ENCODE measurements around the gene LDB2.

LDB2 gene

GRCh38 chr4:16794816-16795445, 103.5 kb downstream of the LDB2 start:
- peak; percentile 68 for DNase-seq (ENCODE audit: low read depth in 2 of 2)
- TF ChIP-seq, protein P1, sequence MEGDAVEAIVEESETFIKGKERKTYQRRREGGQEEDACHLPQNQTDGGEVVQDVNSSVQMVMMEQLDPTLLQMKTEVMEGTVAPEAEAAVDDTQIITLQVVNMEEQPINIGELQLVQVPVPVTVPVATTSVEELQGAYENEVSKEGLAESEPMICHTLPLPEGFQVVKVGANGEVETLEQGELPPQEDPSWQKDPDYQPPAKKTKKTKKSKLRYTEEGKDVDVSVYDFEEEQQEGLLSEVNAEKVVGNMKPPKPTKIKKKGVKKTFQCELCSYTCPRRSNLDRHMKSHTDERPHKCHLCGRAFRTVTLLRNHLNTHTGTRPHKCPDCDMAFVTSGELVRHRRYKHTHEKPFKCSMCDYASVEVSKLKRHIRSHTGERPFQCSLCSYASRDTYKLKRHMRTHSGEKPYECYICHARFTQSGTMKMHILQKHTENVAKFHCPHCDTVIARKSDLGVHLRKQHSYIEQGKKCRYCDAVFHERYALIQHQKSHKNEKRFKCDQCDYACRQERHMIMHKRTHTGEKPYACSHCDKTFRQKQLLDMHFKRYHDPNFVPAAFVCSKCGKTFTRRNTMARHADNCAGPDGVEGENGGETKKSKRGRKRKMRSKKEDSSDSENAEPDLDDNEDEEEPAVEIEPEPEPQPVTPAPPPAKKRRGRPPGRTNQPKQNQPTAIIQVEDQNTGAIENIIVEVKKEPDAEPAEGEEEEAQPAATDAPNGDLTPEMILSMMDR (IDR thresholded peaks at IDR 0.05; ENCODE audit: low read depth, low read length) = peak; percentile 88
- H3K4me3 ChIP-seq (replicated peaks in 1 of 2; ENCODE audit: low read depth in 2 of 2, low read length in 2 of 2) = no peak overlapping the region

DNA sequence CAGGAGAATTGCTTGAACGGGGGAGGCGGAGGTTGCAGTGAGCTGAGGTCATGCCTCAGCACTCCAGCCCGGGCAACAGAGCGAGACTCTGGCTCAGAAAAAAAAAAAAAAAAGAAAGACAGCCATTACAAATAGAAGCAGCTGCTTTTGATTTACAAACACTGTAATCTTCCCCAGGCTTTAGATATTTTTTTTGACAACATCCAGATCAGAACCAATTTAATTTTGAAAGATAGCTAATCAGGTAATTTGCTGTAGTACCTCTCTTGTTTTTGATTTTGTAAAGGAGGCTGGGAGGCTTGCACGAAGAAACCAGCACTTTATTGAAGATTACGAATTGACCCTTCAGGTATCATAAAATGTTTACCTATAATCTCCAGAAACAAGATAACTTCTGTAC, 107.0 kb downstream of the LDB2 start:
- no peak for DNase-seq (ENCODE audit: low read depth in 2 of 2)
- no peak overlapping the region for H3K4me3 ChIP-seq (replicated peaks in 1 of 2; ENCODE audit: low read depth in 2 of 2, low read length in 2 of 2)
- TF ChIP-seq, protein P1 (IDR thresholded peaks at IDR 0.05; ENCODE audit: low read depth, low read length) = no peak

GRCh38 chr4:16790508-16790907, 107.9 kb downstream of the LDB2 start:
- TF ChIP-seq, protein P1 (IDR thresholded peaks at IDR 0.05; ENCODE audit: low read depth, low read length) = no peak
- H3K4me3 ChIP-seq (replicated peaks in 1 of 2; ENCODE audit: low read depth in 2 of 2, low read length in 2 of 2) = no peak overlapping the region
- no peak for DNase-seq (ENCODE audit: low read depth in 2 of 2)

GRCh38 chr4:16788868-16789267, 109.6 kb downstream of the LDB2 start:
- no peak overlapping the region for H3K4me3 ChIP-seq (replicated peaks in 1 of 2; ENCODE audit: low read depth in 2 of 2, low read length in 2 of 2)
- DNase-seq (ENCODE audit: low read depth in 2 of 2) = no peak
- TF ChIP-seq, protein P1 (IDR thresholded peaks at IDR 0.05; ENCODE audit: low read depth, low read length) = no peak

DNA sequence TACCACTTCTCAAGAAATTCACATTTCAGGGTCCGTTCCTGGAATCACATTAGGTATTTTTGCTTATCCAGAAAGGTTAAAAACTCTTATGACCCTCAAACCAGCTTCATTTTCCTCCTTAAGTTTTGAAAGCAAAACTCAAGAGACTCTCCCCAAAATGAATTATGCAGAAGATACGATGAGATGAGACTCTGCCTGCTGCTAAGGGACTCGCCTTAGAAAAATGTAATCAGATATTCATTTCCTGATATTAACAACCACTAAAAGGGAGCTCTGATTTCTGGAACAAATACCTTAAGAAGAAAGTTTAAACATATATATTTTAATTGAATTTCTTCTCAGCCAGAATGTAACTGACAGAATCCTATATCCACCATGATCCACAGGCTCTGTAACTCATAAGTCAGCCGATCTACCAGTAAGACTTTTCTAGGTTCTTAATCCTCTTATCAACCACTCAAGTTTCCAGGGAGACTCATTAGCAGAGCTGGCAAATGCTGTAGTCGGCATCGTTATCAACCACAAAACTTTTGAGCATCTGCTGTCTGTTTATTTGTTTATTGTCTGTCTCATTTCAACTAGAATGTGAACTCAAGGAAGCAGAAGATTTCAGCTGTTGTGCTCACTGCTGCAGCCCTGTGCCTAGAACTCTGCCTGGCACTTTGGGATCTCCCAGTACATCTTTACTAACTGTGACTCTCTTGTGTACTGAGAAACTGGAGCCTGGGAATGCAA, 112.5 kb downstream of the LDB2 start:
- peak in 1 of 2 donors; percentile 32 for DNase-seq (ENCODE audit: low read depth in 2 of 2)
- no peak overlapping the region for H3K4me3 ChIP-seq (replicated peaks in 1 of 2; ENCODE audit: low read depth in 2 of 2, low read length in 2 of 2)
- TF ChIP-seq, protein P1 (IDR thresholded peaks at IDR 0.05; ENCODE audit: low read depth, low read length) = no peak

DNA sequence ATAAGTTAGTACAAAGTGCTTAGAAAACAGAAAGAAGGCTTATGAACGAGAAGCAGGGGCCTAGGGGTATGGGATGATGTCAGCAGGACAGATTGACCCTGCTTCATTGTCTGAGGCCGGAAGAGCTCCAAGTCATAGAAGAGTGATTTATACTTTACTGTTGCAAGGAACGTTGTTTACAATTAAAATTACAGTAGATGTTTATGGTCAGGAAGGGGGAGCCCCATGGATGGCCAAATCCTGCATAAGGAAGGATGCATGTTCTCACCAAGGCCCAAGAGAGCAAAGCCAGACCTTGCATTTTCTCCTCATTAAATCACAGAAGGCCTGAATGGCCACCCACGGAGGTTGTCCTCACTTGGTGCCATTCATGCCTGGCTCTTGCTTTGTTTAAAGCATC, 115.3 kb downstream of the LDB2 start:
- H3K4me3 ChIP-seq (replicated peaks in 1 of 2; ENCODE audit: low read depth in 2 of 2, low read length in 2 of 2) = no peak overlapping the region
- DNase-seq (ENCODE audit: low read depth in 2 of 2) = peak; percentile 26 to 46
- TF ChIP-seq, protein P1 (IDR thresholded peaks at IDR 0.05; ENCODE audit: low read depth, low read length) = no peak
